Adrenal gland (tissue), 5 donors: ENCODE measurements around the gene DGCR8.

Source experiments
- POLR2A ChIP-seq, 2 donors: fragments of 450-650 bp; IDR thresholded peaks; one replicate each; pipeline ENCODE4 v1.6.1; 2017; ENCODE audit warnings: antibody characterized with exemption in 2 of 2, mild to moderate bottlenecking in 2 of 2, moderate library complexity in 1 of 2
- TF ChIP-seq, protein P1 (sequence below), 6 experiments: fragments of 450-650 bp in 4 of 6; fragments of 200-600 bp in 2 of 6; sonication (generic) in 1 of 6; IDR thresholded peaks; 1 replicate in 5 of 6; 2 replicates in 1 of 6; pipeline versions ENCODE4 v1.5.1 to v1.8.0; 2016 to 2021; ENCODE audit warnings: antibody characterized with exemption in 6 of 6, mild to moderate bottlenecking in 2 of 6, moderate library complexity in 1 of 6
- donor health status: DM: no; HTN: no; CAD: no.

GRCh38 chr22:20071524-20071972 is 8.5 kb upstream of the DGCR8 start:
- TF ChIP-seq, protein P1, sequence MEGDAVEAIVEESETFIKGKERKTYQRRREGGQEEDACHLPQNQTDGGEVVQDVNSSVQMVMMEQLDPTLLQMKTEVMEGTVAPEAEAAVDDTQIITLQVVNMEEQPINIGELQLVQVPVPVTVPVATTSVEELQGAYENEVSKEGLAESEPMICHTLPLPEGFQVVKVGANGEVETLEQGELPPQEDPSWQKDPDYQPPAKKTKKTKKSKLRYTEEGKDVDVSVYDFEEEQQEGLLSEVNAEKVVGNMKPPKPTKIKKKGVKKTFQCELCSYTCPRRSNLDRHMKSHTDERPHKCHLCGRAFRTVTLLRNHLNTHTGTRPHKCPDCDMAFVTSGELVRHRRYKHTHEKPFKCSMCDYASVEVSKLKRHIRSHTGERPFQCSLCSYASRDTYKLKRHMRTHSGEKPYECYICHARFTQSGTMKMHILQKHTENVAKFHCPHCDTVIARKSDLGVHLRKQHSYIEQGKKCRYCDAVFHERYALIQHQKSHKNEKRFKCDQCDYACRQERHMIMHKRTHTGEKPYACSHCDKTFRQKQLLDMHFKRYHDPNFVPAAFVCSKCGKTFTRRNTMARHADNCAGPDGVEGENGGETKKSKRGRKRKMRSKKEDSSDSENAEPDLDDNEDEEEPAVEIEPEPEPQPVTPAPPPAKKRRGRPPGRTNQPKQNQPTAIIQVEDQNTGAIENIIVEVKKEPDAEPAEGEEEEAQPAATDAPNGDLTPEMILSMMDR (IDR thresholded peaks at IDR 0.05): no peak
- TF ChIP-seq POLR2A (IDR thresholded peaks at IDR 0.05): no peak
